ENCODE data around the gene BOLL.
"Not testable (repeated sequence)": the region's sequence is repeated elsewhere in the genome, so short reads cannot be mapped to it uniquely, and the experiment has no call there.

Gene BOLL

GRCh38 chr2:197793456-197793855 lies 8.3 kb upstream of the BOLL start:
- no peaks in the 10 kb centered on the region for H3K36me3 ChIP-seq (ENCODE audit: control insufficient read depth, insufficient read depth, low read length)
- no peak overlapping the region for H3K4me3 ChIP-seq (ENCODE audit: extremely low read depth, insufficient read depth, low read length, poor library complexity, severe bottlenecking)
- no CpG with 5 or more reads among the region's 1 CpG for WGBS, 2 experiments (ENCODE audit: insufficient coverage in 2 of 2)
- H3K27ac ChIP-seq (ENCODE audit: low read depth, low read length, severe bottlenecking), result no peak overlapping the region
- no peaks in the 10 kb centered on the region for H3K9me3 ChIP-seq (ENCODE audit: control insufficient read depth, low read length)
- no peaks in the 10 kb centered on the region for H3K4me1 ChIP-seq (ENCODE audit: control insufficient read depth, insufficient read depth, low read length, poor library complexity, severe bottlenecking)

GRCh38 chr2:197786010-197786877 lies 1.1 kb upstream of the BOLL start:
- H3K4me3 ChIP-seq (ENCODE audit: extremely low read depth, insufficient read depth, low read length, poor library complexity, severe bottlenecking), result peak overlapping the region; percentile 12
- 23 to 28% methylated on average over 36 to 60 of the region's 79 CpGs for WGBS, 2 experiments (ENCODE audit: insufficient coverage in 2 of 2)
- H3K9me3 ChIP-seq (ENCODE audit: control insufficient read depth, low read length), result peaks cover 4% of the 10 kb centered on the region
- H3K27ac ChIP-seq (ENCODE audit: low read depth, low read length, severe bottlenecking), result no peak overlapping the region
- H3K4me1 ChIP-seq (ENCODE audit: control insufficient read depth, insufficient read depth, low read length, poor library complexity, severe bottlenecking), result no peaks in the 10 kb centered on the region
- H3K36me3 ChIP-seq (ENCODE audit: control insufficient read depth, insufficient read depth, low read length), result no peaks in the 10 kb centered on the region

GRCh38 chr2:197782126-197782525 lies 3.0 kb downstream of the BOLL start:
- Histone ChIP-seq H3K27ac (ENCODE audit: low read depth, low read length, severe bottlenecking) (no peak overlapping the region), H3K4me3 (ENCODE audit: extremely low read depth, insufficient read depth, low read length, poor library complexity, severe bottlenecking) (no peak overlapping the region), H3K9me3 (ENCODE audit: control insufficient read depth, low read length) (peaks cover 4% of the 10 kb centered on the region), H3K4me1 (ENCODE audit: control insufficient read depth, insufficient read depth, low read length, poor library complexity, severe bottlenecking) (no peaks in the 10 kb centered on the region), H3K36me3 (ENCODE audit: control insufficient read depth, insufficient read depth, low read length) (no peaks in the 10 kb centered on the region)
- 94 to 100% methylated on average over 1 of the region's 1 CpG for WGBS, 2 experiments (ENCODE audit: insufficient coverage in 2 of 2)

- Histone ChIP-seq H3K9me3 (ENCODE audit: control insufficient read depth, low read length) (no peaks in the 10 kb centered on the region), H3K27ac (ENCODE audit: low read depth, low read length, severe bottlenecking) (no peak overlapping the region), H3K4me1 (ENCODE audit: control insufficient read depth, insufficient read depth, low read length, poor library complexity, severe bottlenecking) (no peaks in the 10 kb centered on the region), H3K4me3 (ENCODE audit: extremely low read depth, insufficient read depth, low read length, poor library complexity, severe bottlenecking) (no peak overlapping the region), H3K36me3 (ENCODE audit: control insufficient read depth, insufficient read depth, low read length) (no peaks in the 10 kb centered on the region)
Observed at GRCh38 chr2:197779261-197779660, 5.9 kb downstream of the BOLL start.

GRCh38 chr2:197777823-197778407 lies 7.2 kb downstream of the BOLL start:
- 65% methylated on average over 2 of the region's 4 CpGs; no CpG with 5 or more reads in 1 of the 2 experiments for WGBS, 2 experiments (ENCODE audit: insufficient coverage in 2 of 2)
- Histone ChIP-seq H3K36me3 (ENCODE audit: control insufficient read depth, insufficient read depth, low read length) (no peaks in the 10 kb centered on the region), H3K4me3 (ENCODE audit: extremely low read depth, insufficient read depth, low read length, poor library complexity, severe bottlenecking) (no peak overlapping the region), H3K27ac (ENCODE audit: low read depth, low read length, severe bottlenecking) (no peak overlapping the region), H3K9me3 (ENCODE audit: control insufficient read depth, low read length) (no peaks in the 10 kb centered on the region), H3K4me1 (ENCODE audit: control insufficient read depth, insufficient read depth, low read length, poor library complexity, severe bottlenecking) (no peaks in the 10 kb centered on the region)

GRCh38 chr2:197760293-197760657 lies 24.8 kb downstream of the BOLL start:
- H3K4me1 ChIP-seq (ENCODE audit: control insufficient read depth, insufficient read depth, low read length, poor library complexity, severe bottlenecking), result no peaks in the 10 kb centered on the region

GRCh38 chr2:197759625-197760292 lies 25.4 kb downstream of the BOLL start:
- Histone ChIP-seq H3K4me3 (ENCODE audit: extremely low read depth, insufficient read depth, low read length, poor library complexity, severe bottlenecking) (no peak overlapping the region), H3K36me3 (ENCODE audit: control insufficient read depth, insufficient read depth, low read length) (no peaks in the 10 kb centered on the region)
- WGBS, 2 experiments (ENCODE audit: insufficient coverage in 2 of 2), result 88% methylated on average over 11 of the region's 11 CpGs

More at GRCh38 chr2:197760293-197760657, 24.8 kb downstream of the BOLL start:
- 89 to 93% methylated on average over 2 to 3 of the region's 3 CpGs for WGBS, 2 experiments (ENCODE audit: insufficient coverage in 2 of 2)
- H3K36me3 ChIP-seq (ENCODE audit: control insufficient read depth, insufficient read depth, low read length), result no peaks in the 10 kb centered on the region
- H3K9me3 ChIP-seq (ENCODE audit: control insufficient read depth, low read length), result peaks cover 7% of the 10 kb centered on the region
- no peak overlapping the region for H3K27ac ChIP-seq (ENCODE audit: low read depth, low read length, severe bottlenecking)
- H3K4me3 ChIP-seq (ENCODE audit: extremely low read depth, insufficient read depth, low read length, poor library complexity, severe bottlenecking), result no peak overlapping the region

GRCh38 chr2:197759013-197759412 lies 26.1 kb downstream of the BOLL start:
- no peak overlapping the region for H3K4me3 ChIP-seq (ENCODE audit: extremely low read depth, insufficient read depth, low read length, poor library complexity, severe bottlenecking)
- H3K9me3 ChIP-seq (ENCODE audit: control insufficient read depth, low read length), result peaks cover 7% of the 10 kb centered on the region
- H3K27ac ChIP-seq (ENCODE audit: low read depth, low read length, severe bottlenecking), result no peak overlapping the region
- H3K4me1 ChIP-seq (ENCODE audit: control insufficient read depth, insufficient read depth, low read length, poor library complexity, severe bottlenecking), result no peaks in the 10 kb centered on the region
- no peaks in the 10 kb centered on the region for H3K36me3 ChIP-seq (ENCODE audit: control insufficient read depth, insufficient read depth, low read length)
- 78 to 86% methylated on average over 3 to 4 of the region's 4 CpGs for WGBS, 2 experiments (ENCODE audit: insufficient coverage in 2 of 2)

More at GRCh38 chr2:197759625-197760292, 25.4 kb downstream of the BOLL start:
- Histone ChIP-seq H3K4me1 (ENCODE audit: control insufficient read depth, insufficient read depth, low read length, poor library complexity, severe bottlenecking) (no peaks in the 10 kb centered on the region), H3K27ac (ENCODE audit: low read depth, low read length, severe bottlenecking) (no peak overlapping the region), H3K9me3 (ENCODE audit: control insufficient read depth, low read length) (peaks cover 7% of the 10 kb centered on the region)

- no peaks in the 10 kb centered on the region for H3K36me3 ChIP-seq (ENCODE audit: control insufficient read depth, insufficient read depth, low read length)
Observed at GRCh38 chr2:197740200-197740599, 44.9 kb downstream of the BOLL start.

GRCh38 chr2:197728555-197729544 lies 56.3 kb downstream of the BOLL start:
- not testable (repeated sequence) for H3K4me3 ChIP-seq (ENCODE audit: extremely low read depth, insufficient read depth, low read length, poor library complexity, severe bottlenecking)

More at GRCh38 chr2:197740200-197740599, 44.9 kb downstream of the BOLL start:
- H3K27ac ChIP-seq (ENCODE audit: low read depth, low read length, severe bottlenecking), result no peak overlapping the region
- H3K4me3 ChIP-seq (ENCODE audit: extremely low read depth, insufficient read depth, low read length, poor library complexity, severe bottlenecking), result no peak overlapping the region
- H3K4me1 ChIP-seq (ENCODE audit: control insufficient read depth, insufficient read depth, low read length, poor library complexity, severe bottlenecking), result no peaks in the 10 kb centered on the region
- H3K9me3 ChIP-seq (ENCODE audit: control insufficient read depth, low read length), result no peaks in the 10 kb centered on the region

More at GRCh38 chr2:197728555-197729544, 56.3 kb downstream of the BOLL start:
- H3K9me3 ChIP-seq (ENCODE audit: control insufficient read depth, low read length); H3K36me3 ChIP-seq (ENCODE audit: control insufficient read depth, insufficient read depth, low read length); H3K27ac ChIP-seq (ENCODE audit: low read depth, low read length, severe bottlenecking); H3K4me1 ChIP-seq (ENCODE audit: control insufficient read depth, insufficient read depth, low read length, poor library complexity, severe bottlenecking): not testable (repeated sequence)
- WGBS, 2 experiments (ENCODE audit: insufficient coverage in 2 of 2), result 94% methylated on average over 18 of the region's 32 CpGs; no CpG with 5 or more reads in 1 of the 2 experiments

Data from mesodermal cell (in vitro differentiated cells).